K562 (cell line): ENCODE data around the gene CLDND1. TPM values are rescaled to one million over a fixed set of nuclear protein-coding genes. Genes with fewer than 3 reads are reported as not detected.

Experiments
- ATAC-seq: fragments of 200-7000 bp; cut with Tn5 transposase; 3 replicates; pipeline ENCODE4 v1.9.1; 2020; ENCODE audit warnings: moderate library complexity
- BruUV-seq: library from RNA; stranded (reverse); fragments of 400-500 nt; replicated peaks from 2 replicates; lab custom pipeline; 2021; lab: Mats Ljungman, UMichigan
- CTCF ChIA-PET: fragments of 300-600 bp; formaldehyde crosslinking; extraction: SDS; loops from one replicate; lab custom pipeline; 2021; ENCODE audit warnings: low intra/inter-chr PET ratio; lab: Yijun Ruan, JAX
- POLR2A ChIA-PET: fragments of 300-600, 350-650 bp; sonication (Branson Sonifier 250); formaldehyde crosslinking; extraction: SDS; loops from one replicate; lab custom pipeline; 2021; ENCODE audit warnings: antibody characterized with exemption, inconsistent platforms; lab: Yijun Ruan, JAX
- DNase-seq, 4 experiments: peaks; one replicate each; pipeline versions ENCODE4 v3.0.0 to v3.0.0-alpha.2; 2011 to 2018; ENCODE audit warnings: low spot score in 3 of 4, mixed read lengths in 3 of 4; ENCODE audit errors: extremely low read depth in 1 of 4
- FAIRE-seq: peaks from 2 replicates; lab custom pipeline; 2011; peaks lifted over from hg19 to GRCh38; lab: Jason Lieb, UNC
- H2AFZ ChIP-seq: 2 replicates; pipeline ENCODE4 v1.6.0; 2011; ENCODE audit warnings: low read depth, low read length, control low read depth, inconsistent platforms
- H3K27ac ChIP-seq: fragments of 200-600 bp; 3 replicates; pipeline ENCODE4 v1.8.0; 2011; ENCODE audit warnings: low read depth, mild to moderate bottlenecking, control low read depth, inconsistent platforms, low read length, moderate library complexity, mixed read lengths; ENCODE audit errors: extremely low read depth
- H3K27me3 ChIP-seq, 2 experiments: fragments of 300-600 bp in 1 of 2; 2 replicates in 1 of 2; 3 replicates in 1 of 2; pipeline versions ENCODE4 v1.6.0 to v1.8.0; 2011; ENCODE audit warnings: inconsistent platforms in 2 of 2, low read length in 2 of 2, mild to moderate bottlenecking in 1 of 2, mixed read lengths in 1 of 2, moderate library complexity in 1 of 2; ENCODE audit not compliant: control insufficient read depth in 2 of 2, insufficient read depth in 2 of 2
- H3K36me3 ChIP-seq: fragments of 300-600 bp; 3 replicates; pipeline ENCODE4 v1.8.0; 2011; ENCODE audit warnings: mild to moderate bottlenecking, low read length, inconsistent platforms; ENCODE audit not compliant: control insufficient read depth, insufficient read depth
- H3K4me1 ChIP-seq, 2 experiments: fragments of 200-600 bp in 1 of 2; replicated peaks in 1 of 2; 2 replicates in 1 of 2; 3 replicates in 1 of 2; pipeline versions ENCODE4 v1.5.1 to v1.8.0; 2011; ENCODE audit warnings: inconsistent platforms in 2 of 2, low read length in 2 of 2, mild to moderate bottlenecking in 1 of 2, mixed read lengths in 1 of 2, moderate library complexity in 1 of 2; ENCODE audit not compliant: control insufficient read depth in 2 of 2, insufficient read depth in 2 of 2
- H3K4me2 ChIP-seq: 2 replicates; pipeline ENCODE4 v1.6.1; 2011; ENCODE audit warnings: low read length, control low read depth, inconsistent platforms, mixed read lengths; ENCODE audit not compliant: insufficient read depth
- H3K4me3 ChIP-seq: fragments of 200-600 bp; sonication (generic), shearing (Covaris generic); 2 replicates; pipeline ENCODE4 v1.5.1; 2016; ENCODE audit warnings: control low read depth, inconsistent platforms
- H3K79me2 ChIP-seq: fragments of 200-600 bp; 3 replicates; pipeline ENCODE4 v1.8.0; 2011; ENCODE audit warnings: low read length, inconsistent platforms; ENCODE audit not compliant: control insufficient read depth, insufficient read depth
- H3K9ac ChIP-seq, 2 experiments: 2 replicates each; pipeline versions ENCODE4 v1.6.0 to v1.6.1; 2011; ENCODE audit warnings: low read depth in 2 of 2, low read length in 2 of 2, control low read depth in 1 of 2, inconsistent platforms in 1 of 2, mild to moderate bottlenecking in 1 of 2, mixed read lengths in 1 of 2; ENCODE audit not compliant: insufficient read depth in 1 of 2
- H3K9me1 ChIP-seq: one replicate; pipeline ENCODE4 v1.6.0; 2011; ENCODE audit warnings: inconsistent platforms, mild to moderate bottlenecking, low read length, moderate library complexity; ENCODE audit not compliant: control insufficient read depth, insufficient read depth
- H3K9me3 ChIP-seq: replicated peaks from 2 replicates; pipeline ENCODE4 v1.5.1; 2011; ENCODE audit warnings: low read depth, low read length, inconsistent platforms; ENCODE audit not compliant: control insufficient read depth, insufficient read depth
- H4K20me1 ChIP-seq: replicated peaks from 2 replicates; pipeline ENCODE4 v1.6.1; 2011; ENCODE audit warnings: low read length, inconsistent platforms, mixed read lengths; ENCODE audit not compliant: control insufficient read depth, insufficient read depth
- E2F3 ChIP-seq: fragments of 250-450 bp; sonication (Bioruptor Pico); IDR thresholded peaks from 2 replicates; pipeline ENCODE4 v1.4.0; 2020; ENCODE audit warnings: mild to moderate bottlenecking
- GTF2E2 ChIP-seq: fragments of 200-800 bp; sonication (Bioruptor generic); IDR thresholded peaks from 2 replicates; pipeline ENCODE4 v1.6.1; 2016; ENCODE audit warnings: missing genetic modification characterization, missing compliant biosample characterization
- HEY1 ChIP-seq: fragments of 250-450 bp; sonication (Bioruptor Pico); IDR thresholded peaks from 2 replicates; pipeline ENCODE4 v1.5.0; 2020; ENCODE audit warnings: mild to moderate bottlenecking, moderate library complexity, borderline replicate concordance
- IFI16 ChIP-seq: fragments of 250-450 bp; sonication (Bioruptor Pico); IDR thresholded peaks from 2 replicates; pipeline ENCODE4 v2.1.2; 2022; ENCODE audit warnings: mild to moderate bottlenecking, inconsistent platforms
- MTA2 ChIP-seq: fragments of 450-650 bp; IDR thresholded peaks from 2 replicates; pipeline ENCODE4 v1.6.1; 2016; ENCODE audit warnings: low read depth
- NUFIP1 ChIP-seq: fragments of 450-650 bp; IDR thresholded peaks from 2 replicates; pipeline ENCODE4 v1.6.1; 2018; ENCODE audit not compliant: partially characterized antibody
- ZKSCAN3 ChIP-seq: fragments of 250-450 bp; sonication (Bioruptor Pico); IDR thresholded peaks from 2 replicates; pipeline ENCODE4 v1.4.0; 2020
- ZNF764 ChIP-seq: fragments of 250-450 bp; sonication (Bioruptor Pico); IDR thresholded peaks from 2 replicates; pipeline ENCODE4 v1.4.0; 2020; ENCODE audit warnings: low read depth, mild to moderate bottlenecking, moderate library complexity
- WGBS: fragments of 100-300 bp; shearing (Covaris generic); methylation state at CpG from one replicate; pipeline ENCODE4 v1.1.6; 2016; ENCODE audit warnings: low coverage, mixed read lengths; ENCODE audit not compliant: insufficient coverage; ENCODE audit errors: missing lambda C conversion rate; 5-methylcytosine and 5-hydroxymethylcytosine counted together
- in situ Hi-C: fragments of 300-500 bp; cut with MboI; formaldehyde crosslinking; loops from 4 replicates; pipeline ENCODE4 v1.15.0; 2018; ENCODE audit warnings: inconsistent platforms, mixed read lengths
- intact Hi-C: fragments of 100-400 bp; cut with micrococcal nuclease; formaldehyde crosslinking; loops from 2 replicates; pipeline ENCODE4 v1.14.2; 2022
- polyA plus RNA-seq, 8 experiments: library from polyadenylated mRNA; depleted of rRNA in 4 of 8; stranded (reverse) in 5 of 8; unstranded in 3 of 8; fragments of >200 nt; fragmentation: Nextera tagmentation in 2 of 8; fragmentation: Illumina TruSeq in 1 of 8; extraction: Ambion mirVana in 2 of 8; extraction: Trizol in 1 of 8; gene quantifications; 2 replicates each; pipeline versions ENCODE4 v1.2.1 to v1.2.3, GENCODE V29; 2011 to 2014; ENCODE audit warnings: inconsistent platforms in 1 of 8, missing spikeins in 1 of 8
- total RNA-seq, 7 experiments: library from RNA; depleted of rRNA in 6 of 7; stranded (reverse); fragments of >200 nt in 6 of 7; fragmentation: Illumina TruSeq in 2 of 7; extraction: Trizol in 2 of 7; gene quantifications; 2 replicates each; pipeline versions ENCODE4 v1.2.1 to v1.2.3, GENCODE V29; 2011 to 2021; ENCODE audit warnings: low replicate concordance in 1 of 7
- TF ChIP-seq, protein P1 (sequence below): fragments of 450-650 bp; formaldehyde crosslinking; IDR thresholded peaks from 2 replicates; pipeline ENCODE4 v1.4.0; 2022; ENCODE audit warnings: missing genetic modification characterization
- TF ChIP-seq, protein P2 (sequence below): sonication (generic); formaldehyde crosslinking; IDR thresholded peaks from 2 replicates; pipeline ENCODE4 v1.9.0; 2022; ENCODE audit warnings: mild to moderate bottlenecking, missing genetic modification reagents
- TF ChIP-seq, protein P3 (sequence below), 2 experiments: fragments of 450-650 bp; conservative IDR thresholded peaks; 2 replicates each; pipeline ENCODE4 v1.6.1; 2017; ENCODE audit warnings: mild to moderate bottlenecking in 2 of 2, moderate library complexity in 2 of 2
- TF ChIP-seq, protein P4 (sequence below): sonication (generic); formaldehyde crosslinking; IDR thresholded peaks from 2 replicates; pipeline ENCODE4 v1.8.1; 2023; ENCODE audit warnings: mild to moderate bottlenecking, missing genetic modification reagents

Gene CLDND1
- total and polyA plus RNA-seq, 9 of the 15 experiments (the other 6 are each of a cell fraction or from before 2014, with no cell fraction given): 29.2 to 141 (median 60.7) TPM

DNA sequence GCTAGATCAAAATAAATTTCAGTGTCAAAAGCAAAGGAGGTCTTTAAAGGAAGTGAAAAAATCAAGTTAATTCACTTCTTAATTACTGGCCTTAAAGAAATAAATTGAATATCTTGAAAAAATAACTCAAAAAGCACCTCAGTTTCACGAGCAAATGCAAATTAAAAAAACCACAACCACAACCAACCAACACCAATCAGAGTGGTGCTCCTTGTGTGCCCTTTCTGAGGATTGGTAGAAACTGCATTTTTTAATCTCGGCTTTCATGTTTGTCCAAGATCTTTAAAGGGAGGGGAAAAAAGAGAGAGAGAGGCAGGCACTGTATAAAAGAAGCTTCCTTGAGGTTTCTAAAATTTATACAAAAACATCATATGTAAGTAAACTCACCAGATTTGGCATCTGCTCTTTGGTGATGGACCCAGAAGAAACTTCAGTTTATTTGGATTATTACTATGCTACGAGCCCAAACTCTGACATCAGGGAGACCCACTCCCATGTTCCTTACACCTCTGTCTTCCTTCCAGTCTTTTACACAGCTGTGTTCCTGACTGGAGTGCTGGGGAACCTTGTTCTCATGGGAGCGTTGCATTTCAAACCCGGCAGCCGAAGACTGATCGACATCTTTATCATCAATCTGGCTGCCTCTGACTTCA is 9.0 kb upstream of the CLDND1 start, which contains the start of gene GPR15 (continued):
- TF ChIP-seq, protein P1, sequence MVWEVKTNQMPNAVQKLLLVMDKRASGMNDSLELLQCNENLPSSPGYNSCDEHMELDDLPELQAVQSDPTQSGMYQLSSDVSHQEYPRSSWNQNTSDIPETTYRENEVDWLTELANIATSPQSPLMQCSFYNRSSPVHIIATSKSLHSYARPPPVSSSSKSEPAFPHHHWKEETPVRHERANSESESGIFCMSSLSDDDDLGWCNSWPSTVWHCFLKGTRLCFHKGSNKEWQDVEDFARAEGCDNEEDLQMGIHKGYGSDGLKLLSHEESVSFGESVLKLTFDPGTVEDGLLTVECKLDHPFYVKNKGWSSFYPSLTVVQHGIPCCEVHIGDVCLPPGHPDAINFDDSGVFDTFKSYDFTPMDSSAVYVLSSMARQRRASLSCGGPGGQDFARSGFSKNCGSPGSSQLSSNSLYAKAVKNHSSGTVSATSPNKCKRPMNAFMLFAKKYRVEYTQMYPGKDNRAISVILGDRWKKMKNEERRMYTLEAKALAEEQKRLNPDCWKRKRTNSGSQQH: no peak
- TF ChIP-seq GTF2E2 (tag) (no peak), ZKSCAN3 (no peak), E2F3 (CRISPR knock-in tag) (no peak)

DNA sequence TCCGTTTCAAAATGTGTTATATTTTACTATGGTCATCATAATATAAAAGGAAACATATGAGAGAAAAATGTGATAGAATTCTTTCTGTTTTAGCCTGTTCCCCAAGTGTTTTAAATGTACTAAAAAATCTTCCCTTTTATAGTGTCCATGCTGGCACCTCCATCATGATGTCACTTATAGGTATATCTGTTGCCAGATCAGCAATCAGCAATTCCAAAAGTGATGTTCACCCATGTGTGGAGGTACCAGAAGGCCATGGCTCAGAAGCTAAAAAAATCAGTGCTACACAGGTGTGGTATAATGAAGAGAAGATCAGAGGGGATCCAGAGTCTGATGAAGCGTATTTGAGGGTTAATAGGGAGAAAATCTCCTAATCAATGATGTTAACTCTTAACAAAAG is 8.0 kb upstream of the CLDND1 start:
- H3K27ac ChIP-seq: no peak overlapping the region
- 56% methylated on average over 2 of the region's 2 CpGs for WGBS
- no peaks in the 10 kb centered on the region for H3K27me3 ChIP-seq
- TF ChIP-seq HEY1 (CRISPR knock-in tag) (no peak), NUFIP1 (no peak), ZNF764 (no peak), MTA2 (no peak), IFI16 (no peak)
- TF ChIP-seq, protein P2, sequence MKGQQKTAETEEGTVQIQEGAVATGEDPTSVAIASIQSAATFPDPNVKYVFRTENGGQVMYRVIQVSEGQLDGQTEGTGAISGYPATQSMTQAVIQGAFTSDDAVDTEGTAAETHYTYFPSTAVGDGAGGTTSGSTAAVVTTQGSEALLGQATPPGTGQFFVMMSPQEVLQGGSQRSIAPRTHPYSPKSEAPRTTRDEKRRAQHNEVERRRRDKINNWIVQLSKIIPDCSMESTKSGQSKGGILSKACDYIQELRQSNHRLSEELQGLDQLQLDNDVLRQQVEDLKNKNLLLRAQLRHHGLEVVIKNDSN (CRISPR knock-in tag): no peak
- TF ChIP-seq, protein P3, sequence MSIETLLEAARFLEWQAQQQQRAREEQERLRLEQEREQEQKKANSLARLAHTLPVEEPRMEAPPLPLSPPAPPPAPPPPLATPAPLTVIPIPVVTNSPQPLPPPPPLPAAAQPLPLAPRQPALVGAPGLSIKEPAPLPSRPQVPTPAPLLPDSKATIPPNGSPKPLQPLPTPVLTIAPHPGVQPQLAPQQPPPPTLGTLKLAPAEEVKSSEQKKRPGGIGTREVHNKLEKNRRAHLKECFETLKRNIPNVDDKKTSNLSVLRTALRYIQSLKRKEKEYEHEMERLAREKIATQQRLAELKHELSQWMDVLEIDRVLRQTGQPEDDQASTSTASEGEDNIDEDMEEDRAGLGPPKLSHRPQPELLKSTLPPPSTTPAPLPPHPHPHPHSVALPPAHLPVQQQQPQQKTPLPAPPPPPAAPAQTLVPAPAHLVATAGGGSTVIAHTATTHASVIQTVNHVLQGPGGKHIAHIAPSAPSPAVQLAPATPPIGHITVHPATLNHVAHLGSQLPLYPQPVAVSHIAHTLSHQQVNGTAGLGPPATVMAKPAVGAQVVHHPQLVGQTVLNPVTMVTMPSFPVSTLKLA (conservative IDR thresholded peaks at IDR 0.05): no peak
- TF ChIP-seq, protein P4, sequence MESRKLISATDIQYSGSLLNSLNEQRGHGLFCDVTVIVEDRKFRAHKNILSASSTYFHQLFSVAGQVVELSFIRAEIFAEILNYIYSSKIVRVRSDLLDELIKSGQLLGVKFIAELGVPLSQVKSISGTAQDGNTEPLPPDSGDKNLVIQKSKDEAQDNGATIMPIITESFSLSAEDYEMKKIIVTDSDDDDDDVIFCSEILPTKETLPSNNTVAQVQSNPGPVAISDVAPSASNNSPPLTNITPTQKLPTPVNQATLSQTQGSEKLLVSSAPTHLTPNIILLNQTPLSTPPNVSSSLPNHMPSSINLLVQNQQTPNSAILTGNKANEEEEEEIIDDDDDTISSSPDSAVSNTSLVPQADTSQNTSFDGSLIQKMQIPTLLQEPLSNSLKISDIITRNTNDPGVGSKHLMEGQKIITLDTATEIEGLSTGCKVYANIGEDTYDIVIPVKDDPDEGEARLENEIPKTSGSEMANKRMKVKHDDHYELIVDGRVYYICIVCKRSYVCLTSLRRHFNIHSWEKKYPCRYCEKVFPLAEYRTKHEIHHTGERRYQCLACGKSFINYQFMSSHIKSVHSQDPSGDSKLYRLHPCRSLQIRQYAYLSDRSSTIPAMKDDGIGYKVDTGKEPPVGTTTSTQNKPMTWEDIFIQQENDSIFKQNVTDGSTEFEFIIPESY (CRISPR knock-in tag): no peak
- TF ChIP-seq, all 486 proteins: peak for 0
- no TSS peak for BruUV-seq
- no peaks in the 10 kb centered on the region for H3K9me1 ChIP-seq
- ATAC-seq: no peak
- intact Hi-C loops (no loop called here), in situ Hi-C loops (no loop called here)
- H2AFZ ChIP-seq: no peak overlapping the region
- no peaks in the 10 kb centered on the region for H4K20me1 ChIP-seq
- no peak overlapping the region for H3K9ac ChIP-seq
- POLR2A ChIA-PET: no interaction called here
- H3K4me2 ChIP-seq: no peak overlapping the region
- H3K4me1 ChIP-seq: peaks cover 6 to 9% of the 10 kb centered on the region in 2 experiments; a peak in 3 of 5 replicates
- DNase-seq: no peak
- no peaks in the 10 kb centered on the region for H3K79me2 ChIP-seq
- no peak for FAIRE-seq
- H3K36me3 ChIP-seq: no peaks in the 10 kb centered on the region
- H3K4me3 ChIP-seq: no peak overlapping the region
- CTCF ChIA-PET: no interaction called here
- no peaks in the 10 kb centered on the region for H3K9me3 ChIP-seq
